Neural progenitor cell (in vitro differentiated cells): ENCODE results near the gene PLEKHA6.

ENCODE experiments used
- CTCF ChIP-seq: fragments of 200-600 bp; sonication (generic); IDR thresholded peaks from 2 replicates; pipeline ENCODE4 v1.5.1; 2017; ENCODE audit warnings: antibody characterized with exemption, mild to moderate bottlenecking
- EZH2 ChIP-seq: fragments of 200-600 bp; sonication (generic); IDR thresholded peaks from 2 replicates; pipeline ENCODE4 v1.6.1; 2017; ENCODE audit warnings: antibody characterized with exemption, mild to moderate bottlenecking, moderate library complexity
- EZH2phosphoT487 ChIP-seq: fragments of 200-600 bp; sonication (generic); IDR thresholded peaks from 2 replicates; pipeline ENCODE4 v1.6.1; 2017; ENCODE audit warnings: antibody characterized with exemption

- TF ChIP-seq CTCF = no peak
- no peak for TF ChIP-seq EZH2
- TF ChIP-seq EZH2phosphoT487 = no peak
Observed at GRCh38 chr1:204308023-204308628, 51.6 kb downstream of the PLEKHA6 start.
